A204.1 (cell line): ENCODE results near the gene AKR1B1.

Experiments used
- FAIRE-seq: peaks from 2 replicates; lab custom pipeline; 2012; peaks lifted over from hg19 to GRCh38; lab: Jason Lieb, UNC

The AKR1B1 gene

GRCh38 chr7:134415700-134416099 is 43.2 kb downstream of the AKR1B1 start:
- no peak for FAIRE-seq

GRCh38 chr7:134414109-134414508 is 44.8 kb downstream of the AKR1B1 start:
- FAIRE-seq, result no peak

GRCh38 chr7:134407311-134407710 is 51.6 kb downstream of the AKR1B1 start:
- no peak for FAIRE-seq

GRCh38 chr7:134406431-134406830 is 52.5 kb downstream of the AKR1B1 start:
- FAIRE-seq, result no peak

- FAIRE-seq, result no peak
Observed at GRCh38 chr7:134405299-134405698, 53.6 kb downstream of the AKR1B1 start.

GRCh38 chr7:134403062-134403461 is 55.8 kb downstream of the AKR1B1 start:
- no peak for FAIRE-seq

GRCh38 chr7:134400859-134401258 is 58.0 kb downstream of the AKR1B1 start:
- no peak for FAIRE-seq

- no peak for FAIRE-seq
Observed at GRCh38 chr7:134396031-134396430, 62.9 kb downstream of the AKR1B1 start.

GRCh38 chr7:134395604-134396003 is 63.3 kb downstream of the AKR1B1 start:
- no peak for FAIRE-seq

GRCh38 chr7:134394056-134394455 is 64.8 kb downstream of the AKR1B1 start:
- no peak for FAIRE-seq
